CD14-positive monocyte (primary cell): ENCODE results near the gene ZC3HAV1. TPM values are rescaled to one million over a fixed set of nuclear protein-coding genes. Genes with fewer than 3 reads are reported as not detected.

Experiments used
- DNase-seq, 3 donors: peaks; one replicate each; pipeline ENCODE4 v3.0.0-alpha.2; 2011 to 2022
- H2AFZ ChIP-seq: 2 replicates; pipeline ENCODE4 v1.6.0; 2012; ENCODE audit warnings: mild to moderate bottlenecking, low read depth, low read length, inconsistent platforms; ENCODE audit not compliant: insufficient read depth, poor library complexity, severe bottlenecking
- H3K27ac ChIP-seq, 2 donors: 1 replicate in 1 of 2; 2 replicates in 1 of 2; pipeline ENCODE4 v1.5.1; 2012 to 2013; ENCODE audit warnings: low read length in 2 of 2, control low read depth in 1 of 2, inconsistent platforms in 1 of 2, low read depth in 1 of 2, mild to moderate bottlenecking in 1 of 2
- H3K27me3 ChIP-seq, 2 donors: one replicate each; pipeline versions ENCODE4 v1.6.0 to v1.6.1; 2011 to 2013; ENCODE audit warnings: low read length in 2 of 2; ENCODE audit not compliant: control insufficient read depth in 2 of 2, insufficient read depth in 2 of 2
- H3K36me3 ChIP-seq, 2 donors: replicated peaks in 1 of 2; 1 replicate in 1 of 2; 2 replicates in 1 of 2; pipeline versions ENCODE4 v1.5.1 to v1.6.1; 2012 to 2013; ENCODE audit warnings: low read length in 2 of 2, control low read depth in 1 of 2, inconsistent platforms in 1 of 2, mild to moderate bottlenecking in 1 of 2; ENCODE audit not compliant: insufficient read depth in 2 of 2, control insufficient read depth in 1 of 2
- H3K4me1 ChIP-seq, 2 donors: 1 replicate in 1 of 2; 2 replicates in 1 of 2; pipeline versions ENCODE4 v1.5.1 to v1.6.1; 2012 to 2013; ENCODE audit warnings: low read length in 2 of 2, control low read depth in 1 of 2, inconsistent platforms in 1 of 2, mild to moderate bottlenecking in 1 of 2, moderate library complexity in 1 of 2; ENCODE audit not compliant: insufficient read depth in 2 of 2, control insufficient read depth in 1 of 2
- H3K4me2 ChIP-seq: replicated peaks from 2 replicates; pipeline ENCODE3; 2012; ENCODE audit warnings: low read length, moderate library complexity, mild to moderate bottlenecking; ENCODE audit not compliant: poor library complexity, severe bottlenecking; ENCODE audit errors: extremely low read depth
- H3K4me3 ChIP-seq, 3 experiments: fragments of 200-600 bp in 1 of 3; sonication (generic) in 1 of 3; replicated peaks in 1 of 3; 1 replicate in 2 of 3; 2 replicates in 1 of 3; pipeline ENCODE4 v1.5.1; 2011 to 2013; ENCODE audit warnings: low read length in 3 of 3, mild to moderate bottlenecking in 3 of 3, control low read depth in 2 of 3, low read depth in 2 of 3, inconsistent platforms in 1 of 3, moderate library complexity in 1 of 3
- H3K79me2 ChIP-seq: 2 replicates; pipeline ENCODE4 v1.6.0; 2012; ENCODE audit warnings: mild to moderate bottlenecking, control low read depth, inconsistent platforms, low read length, moderate library complexity; ENCODE audit not compliant: insufficient read depth
- H3K9ac ChIP-seq: 2 replicates; pipeline ENCODE4 v1.6.0; 2017; ENCODE audit warnings: low read length, mild to moderate bottlenecking; ENCODE audit not compliant: insufficient read depth, poor library complexity, severe bottlenecking
- H3K9me3 ChIP-seq, 2 donors: replicated peaks in 1 of 2; 1 replicate in 1 of 2; 2 replicates in 1 of 2; pipeline versions ENCODE4 v1.5.1 to v1.6.1; 2012 to 2013; ENCODE audit warnings: low read length in 2 of 2, control low read depth in 1 of 2; ENCODE audit not compliant: control insufficient read depth in 1 of 2, insufficient read depth in 1 of 2
- H4K20me1 ChIP-seq: 2 replicates; pipeline ENCODE4 v1.6.0; 2012; ENCODE audit warnings: mild to moderate bottlenecking, low read length, control low read depth, moderate library complexity; ENCODE audit not compliant: insufficient read depth
- H3K27ac Mint-ChIP-seq, 7 donors: one replicate each; pipeline ENCODE4 v1.8.0; 2020; ENCODE audit warnings: mild to moderate bottlenecking in 7 of 7, mixed read lengths in 7 of 7, moderate library complexity in 6 of 7, inconsistent platforms in 2 of 7
- H3K27me3 Mint-ChIP-seq, 3 donors: one replicate each; pipeline ENCODE4 v1.8.0; 2021 to 2022; ENCODE audit warnings: low read depth in 3 of 3, mild to moderate bottlenecking in 3 of 3, mixed read lengths in 3 of 3, moderate library complexity in 3 of 3, inconsistent platforms in 1 of 3
- H3K36me3 Mint-ChIP-seq, 2 donors: one replicate each; pipeline ENCODE4 v1.8.0; 2020; ENCODE audit warnings: mixed read lengths in 2 of 2, inconsistent platforms in 1 of 2, mild to moderate bottlenecking in 1 of 2
- H3K4me1 Mint-ChIP-seq: one replicate; pipeline ENCODE4 v1.8.0; 2020; ENCODE audit warnings: mild to moderate bottlenecking, mixed read lengths
- H3K4me3 Mint-ChIP-seq, 2 donors: one replicate each; pipeline ENCODE4 v1.8.0; 2020; ENCODE audit warnings: mild to moderate bottlenecking in 2 of 2, mixed read lengths in 2 of 2, moderate library complexity in 1 of 2
- H3K9me3 Mint-ChIP-seq, 7 donors: one replicate each; pipeline ENCODE4 v1.8.0; 2020 to 2022; ENCODE audit warnings: mixed read lengths in 7 of 7, mild to moderate bottlenecking in 6 of 7, moderate library complexity in 6 of 7, inconsistent platforms in 2 of 7
- CTCF ChIP-seq: fragments of 200-600 bp; IDR thresholded peaks from one replicate; pipeline ENCODE4 v1.8.0; 2022; ENCODE audit warnings: antibody characterized with exemption, mild to moderate bottlenecking
- WGBS: methylation state at CpG from one replicate; pipeline ENCODE4 v1.1.5; 2013; ENCODE audit warnings: missing lambda C conversion rate; ENCODE audit not compliant: insufficient coverage; 5-methylcytosine and 5-hydroxymethylcytosine counted together
- intact Hi-C, 2 donors: fragments of 100-400 bp; cut with micrococcal nuclease; formaldehyde crosslinking; loops; one replicate each; pipeline versions ENCODE4 v1.15.0 to v1.15.1; 2023
- polyA plus RNA-seq, 3 donors: library from polyadenylated mRNA; depleted of rRNA in 1 of 3; unstranded in 2 of 3; stranded (reverse) in 1 of 3; fragments of 300-500 nt in 2 of 3; fragments of >200 nt in 1 of 3; fragmentation: Illumina TruSeq in 2 of 3; gene quantifications; 1 replicate in 2 of 3; 2 replicates in 1 of 3; pipeline ENCODE4 v1.2.3, GENCODE V29; 2012 to 2021

ZC3HAV1 gene
- polyA plus RNA-seq, 3 donors = 20.7 to 30.2 (median 21.2) TPM

DNA sequence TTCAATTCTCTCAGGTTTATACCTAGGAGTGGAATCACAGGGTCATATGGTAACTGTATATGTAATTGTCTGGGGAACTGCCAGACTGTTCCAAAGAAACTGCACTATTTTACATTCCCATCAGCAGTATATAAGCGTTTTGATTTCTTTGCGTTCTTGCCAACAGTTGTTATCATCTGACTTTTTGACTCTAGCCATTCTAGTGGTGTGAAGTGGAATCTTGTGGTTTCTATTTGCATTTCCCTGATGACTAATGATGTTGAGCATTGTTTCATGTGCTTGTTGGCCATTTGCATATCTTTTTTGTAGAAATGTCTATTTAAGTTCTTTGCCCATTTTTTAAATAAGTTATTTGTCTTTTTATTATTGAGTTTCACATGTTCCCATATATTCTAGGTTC lies 44.3 kb upstream of the ZC3HAV1 start:
- Mint-ChIP-seq H3K36me3 (no peaks in the 10 kb centered on the region), H3K9me3 (peaks cover 0 to 7% (median 4%) of the 10 kb centered on the region in 7 donors)

GRCh38 chr7:139152149-139152548 lies 42.6 kb upstream of the ZC3HAV1 start:
- Histone ChIP-seq H3K4me2 (no peak overlapping the region), H3K9ac (no peak overlapping the region), H3K79me2 (no peaks in the 10 kb centered on the region), H2AFZ (no peak overlapping the region), H3K9me3 (no peaks in the 10 kb centered on the region), H3K27me3 (no peaks in the 10 kb centered on the region), H3K36me3 (no peaks in the 10 kb centered on the region), H3K4me1 (no peaks in the 10 kb centered on the region), H4K20me1 (no peaks in the 10 kb centered on the region), H3K27ac (no peak overlapping the region), H3K4me3 (no peak overlapping the region)
- Mint-ChIP-seq H3K9me3 (peaks cover 0 to 3% (median 0%) of the 10 kb centered on the region in 7 donors), H3K4me1 (no peaks in the 10 kb centered on the region), H3K27me3 (no peaks in the 10 kb centered on the region), H3K36me3 (no peaks in the 10 kb centered on the region), H3K27ac (no peak overlapping the region), H3K4me3 (no peak overlapping the region)
- intact Hi-C loops = no loop called here
- no CpG with 5 or more reads among the region's 1 CpG for WGBS
- no peak for TF ChIP-seq CTCF
- DNase-seq = no peak

More for the DNA sequence above, 44.3 kb upstream of the ZC3HAV1 start:
- DNase-seq = no peak
- Histone ChIP-seq H3K27ac (no peak overlapping the region), H3K36me3 (no peaks in the 10 kb centered on the region), H3K79me2 (no peaks in the 10 kb centered on the region), H3K27me3 (no peaks in the 10 kb centered on the region), H3K4me1 (no peaks in the 10 kb centered on the region), H3K9me3 (peaks cover 0 to 4% of the 10 kb centered on the region in 2 donors), H4K20me1 (no peaks in the 10 kb centered on the region), H3K9ac (no peak overlapping the region), H3K4me3 (no peak overlapping the region), H3K4me2 (no peak overlapping the region), H2AFZ (no peak overlapping the region)
- TF ChIP-seq CTCF = no peak
- no peaks in the 10 kb centered on the region for H3K27me3 Mint-ChIP-seq
- no peaks in the 10 kb centered on the region for H3K4me1 Mint-ChIP-seq
- intact Hi-C loops = no loop called here
- WGBS = no CpG with 5 or more reads among the region's 2 CpGs
- H3K4me3 Mint-ChIP-seq = no peak overlapping the region
- H3K27ac Mint-ChIP-seq = no peak overlapping the region
